Prostate gland (tissue), 2 donors: ENCODE results near the gene INPP5E. TPM values are rescaled to one million over a fixed set of nuclear protein-coding genes. Genes with fewer than 3 reads are reported as not detected.

ENCODE experiments used
- DNase-seq: peaks from one replicate; pipeline ENCODE4 v3.0.0-alpha.2; 2019; ENCODE audit warnings: low spot score
- H3K27ac ChIP-seq, 2 donors: fragments of 200-600 bp; sonication (generic); 2 replicates each; pipeline ENCODE4 v1.5.1; 2017 to 2019
- H3K27me3 ChIP-seq: fragments of 200-600 bp; sonication (generic); replicated peaks from 2 replicates; pipeline ENCODE4 v1.5.1; 2019; ENCODE audit not compliant: insufficient read depth
- H3K36me3 ChIP-seq, 2 donors: fragments of 200-600 bp; sonication (generic); 1 replicate in 1 of 2; 2 replicates in 1 of 2; pipeline versions ENCODE4 v1.5.1 to v1.8.1; 2017 to 2019
- H3K4me1 ChIP-seq: fragments of 200-600 bp; sonication (generic); replicated peaks from 2 replicates; pipeline ENCODE4 v1.5.1; 2019
- H3K4me3 ChIP-seq, 2 donors: fragments of 200-600 bp; sonication (generic); 2 replicates each; pipeline ENCODE4 v1.5.1; 2017 to 2019
- H3K9me3 ChIP-seq: fragments of 200-600 bp; sonication (generic); 2 replicates; pipeline ENCODE4 v1.5.1; 2017
- POLR2A ChIP-seq: fragments of 450-650 bp; IDR thresholded peaks from one replicate; pipeline ENCODE4 v1.6.1; 2016; ENCODE audit warnings: antibody characterized with exemption, mild to moderate bottlenecking
- POLR2AphosphoS5 ChIP-seq: sonication (generic); formaldehyde crosslinking; IDR thresholded peaks from one replicate; pipeline ENCODE4 v1.6.1; 2017; ENCODE audit warnings: antibody characterized with exemption
- WGBS: methylation state at CpG from one replicate; pipeline ENCODE4 v1.1.5; 2018; 5-methylcytosine and 5-hydroxymethylcytosine counted together
- intact Hi-C: fragments of 100-400 bp; cut with DNase I; formaldehyde crosslinking; loops from one replicate; pipeline ENCODE4 v1.14.2; 2022
- total RNA-seq, 2 donors: library from RNA; depleted of rRNA; stranded (reverse); fragments of >200 nt; gene quantifications; one replicate each; pipeline ENCODE4 v1.1.0, GENCODE V29; 2016
- TF ChIP-seq, protein P1 (sequence below), 4 experiments: fragments of 200-600 bp in 2 of 4; fragments of 450-650 bp in 2 of 4; sonication (generic) in 2 of 4; IDR thresholded peaks; 1 replicate in 3 of 4; 2 replicates in 1 of 4; pipeline ENCODE4 v1.5.1; 2016 to 2019; ENCODE audit warnings: antibody characterized with exemption in 4 of 4, mild to moderate bottlenecking in 2 of 4, moderate library complexity in 2 of 4

Gene INPP5E
- total RNA-seq, 2 donors from 2014 or later, result 10.7 to 22.7 TPM

GRCh38 chr9:136424750-136425362 is 14.8 kb downstream of the INPP5E start:
- Histone ChIP-seq H3K4me3 (no peak overlapping the region), H3K27me3 (no peaks in the 10 kb centered on the region), H3K9me3 (no peaks in the 10 kb centered on the region), H3K4me1 (no peaks in the 10 kb centered on the region), H3K36me3 (peaks cover 9 to 21% of the 10 kb centered on the region in 2 donors), H3K27ac (no peak overlapping the region)
- WGBS, result 82% methylated on average over 27 of the region's 27 CpGs
- DNase-seq, result no peak
- intact Hi-C loops, result no loop called here
- no peak for TF ChIP-seq POLR2AphosphoS5
- TF ChIP-seq POLR2A, result no peak
- TF ChIP-seq, protein P1, sequence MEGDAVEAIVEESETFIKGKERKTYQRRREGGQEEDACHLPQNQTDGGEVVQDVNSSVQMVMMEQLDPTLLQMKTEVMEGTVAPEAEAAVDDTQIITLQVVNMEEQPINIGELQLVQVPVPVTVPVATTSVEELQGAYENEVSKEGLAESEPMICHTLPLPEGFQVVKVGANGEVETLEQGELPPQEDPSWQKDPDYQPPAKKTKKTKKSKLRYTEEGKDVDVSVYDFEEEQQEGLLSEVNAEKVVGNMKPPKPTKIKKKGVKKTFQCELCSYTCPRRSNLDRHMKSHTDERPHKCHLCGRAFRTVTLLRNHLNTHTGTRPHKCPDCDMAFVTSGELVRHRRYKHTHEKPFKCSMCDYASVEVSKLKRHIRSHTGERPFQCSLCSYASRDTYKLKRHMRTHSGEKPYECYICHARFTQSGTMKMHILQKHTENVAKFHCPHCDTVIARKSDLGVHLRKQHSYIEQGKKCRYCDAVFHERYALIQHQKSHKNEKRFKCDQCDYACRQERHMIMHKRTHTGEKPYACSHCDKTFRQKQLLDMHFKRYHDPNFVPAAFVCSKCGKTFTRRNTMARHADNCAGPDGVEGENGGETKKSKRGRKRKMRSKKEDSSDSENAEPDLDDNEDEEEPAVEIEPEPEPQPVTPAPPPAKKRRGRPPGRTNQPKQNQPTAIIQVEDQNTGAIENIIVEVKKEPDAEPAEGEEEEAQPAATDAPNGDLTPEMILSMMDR (IDR thresholded peaks at IDR 0.05), result no peak

GRCh38 chr9:136423432-136424146 is 16.1 kb downstream of the INPP5E start:
- no peaks in the 10 kb centered on the region for H3K9me3 ChIP-seq
- H3K27ac ChIP-seq, result no peak overlapping the region
- intact Hi-C loops, result no loop called here
- H3K4me1 ChIP-seq, result no peaks in the 10 kb centered on the region
- H3K27me3 ChIP-seq, result no peaks in the 10 kb centered on the region
- peaks cover 19 to 33% of the 10 kb centered on the region in 2 donors for H3K36me3 ChIP-seq
- no peak overlapping the region for H3K4me3 ChIP-seq
- no peak for TF ChIP-seq POLR2AphosphoS5
- 93% methylated on average over 43 of the region's 43 CpGs for WGBS
- DNase-seq, result no peak

- Histone ChIP-seq H3K4me1 (no peaks in the 10 kb centered on the region), H3K27ac (no peak overlapping the region), H3K36me3 (peaks cover 21 to 40% of the 10 kb centered on the region in 2 donors), H3K4me3 (no peak overlapping the region), H3K9me3 (no peaks in the 10 kb centered on the region), H3K27me3 (no peaks in the 10 kb centered on the region)
- DNase-seq, result no peak
- TF ChIP-seq, protein P1 (IDR thresholded peaks at IDR 0.05), result no peak
- no peak for TF ChIP-seq POLR2A
- TF ChIP-seq POLR2AphosphoS5, result no peak
- 92% methylated on average over 26 of the region's 26 CpGs for whole genome bisulfite sequencing
- intact Hi-C loops, result no loop called here
Observed at GRCh38 chr9:136422876-136423275, 16.8 kb downstream of the INPP5E start.

GRCh38 chr9:136421791-136422190 is 17.9 kb downstream of the INPP5E start:
- WGBS, result 89% methylated on average over 17 of the region's 21 CpGs
- Histone ChIP-seq H3K36me3 (peaks cover 24 to 51% of the 10 kb centered on the region in 2 donors), H3K4me1 (no peaks in the 10 kb centered on the region), H3K9me3 (no peaks in the 10 kb centered on the region), H3K27ac (no peak overlapping the region), H3K4me3 (no peak overlapping the region), H3K27me3 (no peaks in the 10 kb centered on the region)
- TF ChIP-seq POLR2AphosphoS5 (no peak), POLR2A (no peak)
- TF ChIP-seq, protein P1 (IDR thresholded peaks at IDR 0.05), result no peak
- intact Hi-C loops, result no loop called here
- DNase-seq, result no peak

- Histone ChIP-seq H3K27me3 (no peaks in the 10 kb centered on the region), H3K4me1 (no peaks in the 10 kb centered on the region), H3K27ac (no peak overlapping the region), H3K9me3 (no peaks in the 10 kb centered on the region), H3K4me3 (no peak overlapping the region), H3K36me3 (peaks cover 31 to 54% of the 10 kb centered on the region in 2 donors)
- 92% methylated on average over 12 of the region's 12 CpGs for WGBS
- intact Hi-C loops, result no loop called here
- no peak for DNase-seq
- TF ChIP-seq POLR2AphosphoS5, result no peak
- TF ChIP-seq, protein P1 (IDR thresholded peaks at IDR 0.05), result no peak
- TF ChIP-seq POLR2A, result no peak
Observed at GRCh38 chr9:136419092-136419420, 20.6 kb downstream of the INPP5E start.
